Left lung (tissue), 10 donors: Measurements from ENCODE around the gene ART1. TPM values are rescaled to one million over a fixed set of nuclear protein-coding genes. Genes with fewer than 3 reads are reported as not detected.
A peak's percentile ranks its signal among the peaks of the same experiment; 100 is the strongest.
"Not testable (repeated sequence)": the region's sequence is repeated elsewhere in the genome, so short reads cannot be mapped to it uniquely, and the experiment has no call there.

Source experiments
- ATAC-seq: fragments of 200-7000 bp; cut with Tn5 transposase; one replicate; pipeline ENCODE4 v1.9.1; 2020; ENCODE audit warnings: moderate library complexity
- DNase-seq, 4 donors: peaks; one replicate each; pipeline ENCODE4 v3.0.0-alpha.2; 2013 to 2020
- H3K27ac ChIP-seq, 2 donors: fragments of 200-600 bp; sonication (generic) in 1 of 2; one replicate each; pipeline versions ENCODE4 v1.5.0 to v1.8.0; 2020 to 2021
- H3K27me3 ChIP-seq, 2 donors: fragments of 200-600 bp; sonication (generic) in 1 of 2; one replicate each; pipeline versions ENCODE4 v1.5.0 to v1.8.0; 2020 to 2021
- H3K36me3 ChIP-seq, 2 donors: fragments of 200-600 bp; sonication (generic) in 1 of 2; one replicate each; pipeline versions ENCODE4 v1.5.0 to v1.8.0; 2020 to 2021
- H3K4me1 ChIP-seq, 2 donors: fragments of 200-600 bp; one replicate each; pipeline ENCODE4 v1.8.0; 2021
- H3K4me3 ChIP-seq, 2 donors: fragments of 200-600 bp; sonication (generic) in 1 of 2; one replicate each; pipeline versions ENCODE4 v1.5.0 to v1.8.0; 2020 to 2021; ENCODE audit warnings: mild to moderate bottlenecking in 1 of 2
- H3K9me3 ChIP-seq, 2 donors: fragments of 200-600 bp; sonication (generic) in 1 of 2; one replicate each; pipeline versions ENCODE4 v1.5.0 to v1.8.0; 2020 to 2021
- intact Hi-C, 2 donors: fragments of 100-400 bp; cut with DNase I; formaldehyde crosslinking; loops; one replicate each; pipeline versions ENCODE4 v1.11.2 to v1.14.2; 2022
- polyA plus RNA-seq, 6 donors: library from polyadenylated mRNA; unstranded; fragments of 120-200 nt; gene quantifications; one replicate each; pipeline ENCODE4 v1.2.1, GENCODE V29; 2013; ENCODE audit not compliant: insufficient read length in 6 of 6
- total RNA-seq, 2 donors: library from RNA; stranded (reverse); fragmentation: NEBNext Ultra II Directional; extraction: Animal tissue kit (Norgen Biotek cat#: 25700); gene quantifications; one replicate each; pipeline ENCODE4 v1.2.1, GENCODE V29; 2021
- TF ChIP-seq, protein P1 (sequence below), 2 donors: fragments of 200-600 bp; sonication (generic) in 1 of 2; IDR thresholded peaks; one replicate each; pipeline versions ENCODE4 v1.5.0 to v1.8.0; 2021; ENCODE audit warnings: antibody characterized with exemption in 2 of 2
- donor health status: DM: no; HTN: yes; CAD: no.
- donor health status: DM: no; HTN: no; CAD: no.

The ART1 gene
- total and polyA plus RNA-seq, 8 donors, result 0.13 to 0.55 (median 0.32) TPM; not detected in 4

DNA sequence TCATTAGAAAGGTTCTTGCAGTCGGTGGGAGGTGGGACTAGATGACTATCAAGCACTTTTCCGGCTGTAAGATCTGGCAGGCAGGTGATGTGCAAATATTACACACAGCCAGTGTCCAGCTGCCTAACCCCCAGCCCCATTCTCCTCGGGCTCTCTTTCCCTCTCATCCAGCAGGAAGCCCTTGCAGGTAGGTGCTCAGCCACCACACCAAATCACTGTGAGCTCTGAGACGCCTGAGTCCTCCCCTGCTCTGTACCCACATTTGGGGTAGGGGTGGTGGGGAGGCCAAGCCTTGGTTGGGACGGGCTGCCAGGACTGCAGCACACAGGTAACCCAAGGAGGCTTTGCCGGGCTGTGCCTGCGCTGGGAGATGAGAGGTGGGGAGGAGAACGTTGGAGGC is 3.7 kb upstream of the ART1 start:
- TF ChIP-seq, protein P1, sequence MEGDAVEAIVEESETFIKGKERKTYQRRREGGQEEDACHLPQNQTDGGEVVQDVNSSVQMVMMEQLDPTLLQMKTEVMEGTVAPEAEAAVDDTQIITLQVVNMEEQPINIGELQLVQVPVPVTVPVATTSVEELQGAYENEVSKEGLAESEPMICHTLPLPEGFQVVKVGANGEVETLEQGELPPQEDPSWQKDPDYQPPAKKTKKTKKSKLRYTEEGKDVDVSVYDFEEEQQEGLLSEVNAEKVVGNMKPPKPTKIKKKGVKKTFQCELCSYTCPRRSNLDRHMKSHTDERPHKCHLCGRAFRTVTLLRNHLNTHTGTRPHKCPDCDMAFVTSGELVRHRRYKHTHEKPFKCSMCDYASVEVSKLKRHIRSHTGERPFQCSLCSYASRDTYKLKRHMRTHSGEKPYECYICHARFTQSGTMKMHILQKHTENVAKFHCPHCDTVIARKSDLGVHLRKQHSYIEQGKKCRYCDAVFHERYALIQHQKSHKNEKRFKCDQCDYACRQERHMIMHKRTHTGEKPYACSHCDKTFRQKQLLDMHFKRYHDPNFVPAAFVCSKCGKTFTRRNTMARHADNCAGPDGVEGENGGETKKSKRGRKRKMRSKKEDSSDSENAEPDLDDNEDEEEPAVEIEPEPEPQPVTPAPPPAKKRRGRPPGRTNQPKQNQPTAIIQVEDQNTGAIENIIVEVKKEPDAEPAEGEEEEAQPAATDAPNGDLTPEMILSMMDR (IDR thresholded peaks at IDR 0.05), result no peak
- H3K4me1 ChIP-seq, result peaks cover 14 to 17% of the 10 kb centered on the region in 2 donors
- H3K4me3 ChIP-seq, result no peak overlapping the region
- no peak overlapping the region for H3K27ac ChIP-seq
- no peak for DNase-seq
- intact Hi-C loops, result no loop called here
- ATAC-seq, result no peak
- H3K36me3 ChIP-seq, result no peaks in the 10 kb centered on the region
- peaks cover 0 to 40% of the 10 kb centered on the region in 2 donors for H3K27me3 ChIP-seq
- H3K9me3 ChIP-seq, result no peaks in the 10 kb centered on the region

DNA sequence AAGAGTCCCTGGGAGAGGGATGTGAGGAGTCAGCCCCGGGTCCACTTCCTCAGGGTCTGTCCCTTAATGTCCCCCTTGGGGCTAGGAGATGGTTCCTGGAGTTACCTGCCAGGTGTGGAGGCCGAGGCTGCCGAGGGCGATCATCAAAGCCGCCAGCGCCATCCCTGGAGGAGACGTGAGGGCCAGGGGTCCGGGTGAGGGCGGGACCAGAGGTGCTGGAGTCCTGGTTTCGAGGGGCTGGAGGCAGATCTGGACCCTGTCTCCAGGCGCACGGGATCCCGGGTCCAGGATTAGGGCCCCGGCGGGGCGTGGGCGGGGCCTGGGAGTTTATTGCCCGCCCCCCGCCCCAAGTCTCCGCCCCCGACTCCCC is 3.2 kb upstream of the ART1 start, which contains the start of gene ART5:
ART5 (minus strand) TSS at position 292 of the 370 bp plus-strand sequence; CDS start at position 162, 130 bp downstream.
- no peak for DNase-seq
- TF ChIP-seq, protein P1 (IDR thresholded peaks at IDR 0.05), result no peak
- Histone ChIP-seq H3K9me3 (no peaks in the 10 kb centered on the region), H3K27ac (no peak within 1 kb of the TSS), H3K36me3 (no peaks in the 10 kb centered on the region), H3K27me3 (peaks cover 0 to 40% of the 10 kb centered on the region in 2 donors), H3K4me1 (peaks cover 14 to 17% of the 10 kb centered on the region in 2 donors), H3K4me3 (peak within 1 kb of the TSS; percentile 43 to 47)
- ATAC-seq, result no peak
- intact Hi-C loops, result no loop called here

DNA sequence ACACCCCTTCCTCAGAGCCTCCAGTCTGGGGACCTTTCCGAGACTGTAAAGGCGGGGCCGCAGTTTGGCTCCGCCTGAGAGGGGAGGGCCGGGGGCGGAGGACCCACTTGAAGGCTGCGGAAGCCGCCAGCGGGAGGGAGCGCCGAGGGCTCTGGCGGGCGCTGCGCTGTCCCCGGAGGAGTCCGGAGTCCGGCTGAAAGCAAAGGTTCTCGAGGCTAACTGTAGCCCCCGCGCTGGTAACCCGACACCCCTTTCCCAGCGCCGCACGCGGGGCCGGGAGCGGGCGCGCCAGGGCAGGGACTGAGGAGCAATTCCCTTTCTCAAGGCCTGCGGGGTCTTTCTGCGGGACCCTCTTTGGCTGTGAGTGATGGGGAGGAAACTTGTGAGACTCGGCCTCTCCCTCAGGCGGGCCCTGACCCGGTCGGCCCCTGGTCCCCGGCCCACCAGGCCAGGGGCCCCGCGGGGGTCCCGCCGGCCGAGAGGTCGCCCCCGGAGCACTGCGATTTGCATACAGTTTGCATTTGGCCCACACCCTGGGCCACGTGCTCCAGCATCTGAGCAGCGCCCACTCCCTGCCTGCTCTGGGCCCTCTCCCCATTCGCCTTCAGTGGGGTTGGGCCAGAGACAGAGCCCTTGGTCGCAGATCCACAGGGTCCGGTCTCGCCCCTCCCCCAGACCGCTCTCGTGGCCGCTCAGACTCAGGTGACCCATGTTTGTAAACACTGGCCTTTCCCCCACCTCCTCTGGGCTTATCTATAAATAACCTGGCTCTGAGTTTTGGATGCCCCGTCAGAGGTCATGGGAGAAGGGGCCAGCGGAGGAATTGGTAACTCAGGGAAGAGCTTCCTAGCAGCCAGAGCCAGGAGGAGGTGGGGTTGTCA is 2.6 kb upstream of the ART1 start:
- Histone ChIP-seq H3K27ac (no peak overlapping the region), H3K4me1 (peaks cover 14 to 17% of the 10 kb centered on the region in 2 donors), H3K36me3 (no peaks in the 10 kb centered on the region), H3K9me3 (no peaks in the 10 kb centered on the region), H3K27me3 (peaks cover 0 to 43% of the 10 kb centered on the region in 2 donors), H3K4me3 (peak overlapping the region; percentile 43 to 47)
- TF ChIP-seq, protein P1 (IDR thresholded peaks at IDR 0.05), result no peak
- intact Hi-C loops, result no loop called here
- DNase-seq (peak; percentile 76 to 91 (median 86)), ATAC-seq (peak; percentile 95)

DNA sequence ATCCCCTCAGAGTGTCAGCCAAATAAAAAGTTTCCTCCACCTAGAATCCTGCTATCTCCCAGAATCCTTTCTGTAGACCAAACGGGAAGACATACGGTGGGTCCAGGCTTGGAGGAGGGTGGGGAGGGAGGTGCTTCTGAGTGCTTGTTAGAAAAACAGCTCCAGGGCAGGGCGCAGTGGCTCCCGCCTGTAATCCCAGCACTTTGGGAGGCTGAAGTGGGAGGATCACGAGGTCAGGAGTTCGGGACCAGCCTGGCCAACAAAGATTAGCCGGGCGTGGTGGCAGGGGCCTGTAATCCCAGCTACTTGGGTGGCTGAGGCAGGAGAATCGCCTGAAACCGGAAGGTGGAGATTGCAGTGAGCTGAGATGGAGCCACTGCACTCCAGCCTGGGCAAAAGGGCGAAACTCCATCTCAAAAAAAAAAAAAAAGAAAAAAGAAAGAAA is 1.8 kb upstream of the ART1 start:
- intact Hi-C loops, H3K36me3 ChIP-seq, H3K4me3 ChIP-seq, H3K9me3 ChIP-seq, H3K27ac ChIP-seq: not testable (repeated sequence)
- Histone ChIP-seq H3K27me3 (peaks cover 0 to 45% of the 10 kb centered on the region in 2 donors), H3K4me1 (peaks cover 14 to 17% of the 10 kb centered on the region in 2 donors)
- ATAC-seq (peak; percentile 7), DNase-seq (peak in 1 of 4 donors; percentile 9)

DNA sequence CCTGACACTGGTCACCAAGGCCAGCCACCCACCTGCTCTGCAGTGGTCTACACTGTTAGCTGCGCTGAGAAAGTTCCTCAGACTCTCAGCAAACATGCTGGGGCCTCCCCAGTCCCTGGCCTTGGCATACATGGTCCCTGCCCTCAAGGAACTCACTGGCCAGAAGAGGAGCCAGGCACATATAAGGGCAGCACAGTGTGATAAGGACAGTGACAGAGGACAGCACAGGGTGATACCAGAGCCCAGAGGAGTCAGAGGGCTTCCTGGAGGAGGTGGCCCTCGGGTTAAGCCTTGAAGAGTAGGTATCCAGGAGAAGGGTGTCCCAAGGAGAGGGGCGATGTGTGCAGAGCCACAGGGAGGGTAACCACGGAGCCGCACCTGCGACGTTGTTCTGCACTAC is 624 bp downstream of the ART1 start:
- intact Hi-C loops, result no loop called here
- TF ChIP-seq, protein P1 (IDR thresholded peaks at IDR 0.05), result no peak
- Histone ChIP-seq H3K4me3 (no peak overlapping the region), H3K27ac (no peak overlapping the region), H3K9me3 (no peaks in the 10 kb centered on the region), H3K36me3 (no peaks in the 10 kb centered on the region), H3K4me1 (peaks cover 14 to 17% of the 10 kb centered on the region in 2 donors), H3K27me3 (peaks cover 0 to 45% of the 10 kb centered on the region in 2 donors)
- DNase-seq, result no peak
- no peak for ATAC-seq

DNA sequence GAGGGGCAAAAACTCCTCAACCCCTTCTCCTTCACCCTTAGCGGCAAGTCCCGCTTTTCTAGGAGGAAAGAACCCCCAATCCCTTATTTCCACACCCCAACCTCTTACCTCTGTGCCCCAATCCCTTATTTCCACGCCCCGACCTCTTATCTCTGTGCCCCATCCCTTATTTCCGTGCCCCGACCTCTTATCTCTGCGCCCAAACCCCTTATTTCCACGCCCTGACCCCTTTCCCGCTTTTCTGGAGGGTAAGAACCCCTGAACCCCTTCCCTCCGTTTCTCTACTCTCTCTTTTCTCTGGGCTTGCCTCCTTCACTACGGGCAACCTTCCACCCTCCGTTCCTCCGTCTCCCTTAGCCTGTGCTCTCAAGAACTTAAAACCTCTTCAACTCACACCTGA is 3.9 kb downstream of the ART1 start:
- intact Hi-C loops, ATAC-seq, H3K27ac ChIP-seq, H3K36me3 ChIP-seq, H3K9me3 ChIP-seq, H3K4me1 ChIP-seq, DNase-seq, H3K4me3 ChIP-seq: not testable (repeated sequence)
- peaks cover 0 to 18% of the 10 kb centered on the region in 2 donors for H3K27me3 ChIP-seq

DNA sequence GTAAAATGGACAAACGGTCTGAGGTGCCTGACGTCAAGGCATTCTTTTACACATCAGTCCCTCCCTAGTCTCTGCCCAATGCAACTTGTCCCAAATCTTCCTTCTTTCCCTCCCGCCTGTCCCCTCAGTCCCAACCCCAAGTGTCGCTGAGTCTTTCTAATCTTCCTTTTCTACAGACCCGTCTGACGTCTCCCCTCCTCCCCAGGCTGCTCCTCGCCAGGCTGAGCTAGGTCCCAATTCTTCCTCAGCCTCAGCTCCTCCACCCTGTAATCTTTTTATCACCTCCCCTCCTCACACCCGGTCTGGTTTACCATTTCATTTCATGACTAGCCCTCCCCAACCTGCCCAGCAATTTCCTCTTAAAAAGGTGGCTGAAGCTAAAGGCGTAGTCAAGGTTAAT is 4.4 kb downstream of the ART1 start:
- H3K27ac ChIP-seq, H3K9me3 ChIP-seq, H3K36me3 ChIP-seq, intact Hi-C loops, DNase-seq, ATAC-seq, H3K4me3 ChIP-seq, H3K4me1 ChIP-seq: not testable (repeated sequence)
- peaks cover 0 to 13% of the 10 kb centered on the region in 2 donors for H3K27me3 ChIP-seq

DNA sequence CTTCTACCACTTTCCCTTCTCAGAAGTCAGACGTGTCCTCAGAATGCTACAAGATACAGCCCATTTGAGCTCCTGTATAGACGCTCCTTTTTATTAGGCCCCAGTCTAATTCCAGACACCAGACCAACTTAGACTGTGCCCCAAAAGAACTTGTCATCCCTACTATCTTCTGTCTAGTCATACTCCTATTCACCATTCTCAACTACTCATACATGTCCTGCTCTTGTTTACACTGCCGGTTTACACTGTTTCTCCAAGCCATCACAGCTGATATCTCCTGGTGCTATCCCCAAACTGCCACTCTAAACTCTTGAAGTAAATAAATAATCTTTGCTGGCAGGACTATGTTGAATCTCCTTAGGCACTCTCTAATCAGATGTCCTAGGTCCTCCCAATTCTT is 7.6 kb downstream of the ART1 start:
- H3K27me3 ChIP-seq, H3K4me1 ChIP-seq, H3K9me3 ChIP-seq, DNase-seq, H3K36me3 ChIP-seq, H3K27ac ChIP-seq, ATAC-seq, intact Hi-C loops, H3K4me3 ChIP-seq: not testable (repeated sequence)
